Brain pericyte (primary cell): ENCODE measurements around the gene RPS19.
"Not testable (repeated sequence)": the region's sequence is repeated elsewhere in the genome, so short reads cannot be mapped to it uniquely, and the experiment has no call there.

ENCODE experiments used
- DNase-seq: peaks from one replicate; pipeline ENCODE4 v3.0.0-alpha.2; 2012; ENCODE audit warnings: low read depth, low spot score

Gene RPS19

GRCh38 chr19:41901707-41902360, 41.8 kb downstream of the RPS19 start:
- DNase-seq: no peak

DNA sequence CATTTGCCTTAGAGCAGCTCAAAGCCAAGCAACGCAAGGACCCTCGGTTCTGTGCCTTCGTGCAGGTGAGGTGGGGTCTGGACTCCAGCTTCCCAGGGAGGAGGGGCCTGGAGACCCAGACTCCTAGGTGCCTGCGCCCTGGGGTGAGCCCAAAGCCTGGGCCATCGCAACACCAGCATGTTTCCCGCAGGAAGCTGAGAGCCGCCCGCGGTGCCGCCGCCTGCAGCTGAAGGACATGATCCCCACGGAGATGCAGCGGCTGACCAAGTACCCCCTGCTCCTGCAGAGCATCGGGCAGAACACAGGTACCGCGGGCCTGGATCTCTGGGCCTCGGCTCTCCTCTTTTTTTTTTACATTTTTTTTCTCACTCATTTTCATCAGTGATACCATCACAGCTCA, 42.5 kb downstream of the RPS19 start:
- DNase-seq: no peak

- DNase-seq: no peak
These were observed 43.3 kb downstream of the RPS19 start for GRCh38 chr19:41903193-41903953.

DNA sequence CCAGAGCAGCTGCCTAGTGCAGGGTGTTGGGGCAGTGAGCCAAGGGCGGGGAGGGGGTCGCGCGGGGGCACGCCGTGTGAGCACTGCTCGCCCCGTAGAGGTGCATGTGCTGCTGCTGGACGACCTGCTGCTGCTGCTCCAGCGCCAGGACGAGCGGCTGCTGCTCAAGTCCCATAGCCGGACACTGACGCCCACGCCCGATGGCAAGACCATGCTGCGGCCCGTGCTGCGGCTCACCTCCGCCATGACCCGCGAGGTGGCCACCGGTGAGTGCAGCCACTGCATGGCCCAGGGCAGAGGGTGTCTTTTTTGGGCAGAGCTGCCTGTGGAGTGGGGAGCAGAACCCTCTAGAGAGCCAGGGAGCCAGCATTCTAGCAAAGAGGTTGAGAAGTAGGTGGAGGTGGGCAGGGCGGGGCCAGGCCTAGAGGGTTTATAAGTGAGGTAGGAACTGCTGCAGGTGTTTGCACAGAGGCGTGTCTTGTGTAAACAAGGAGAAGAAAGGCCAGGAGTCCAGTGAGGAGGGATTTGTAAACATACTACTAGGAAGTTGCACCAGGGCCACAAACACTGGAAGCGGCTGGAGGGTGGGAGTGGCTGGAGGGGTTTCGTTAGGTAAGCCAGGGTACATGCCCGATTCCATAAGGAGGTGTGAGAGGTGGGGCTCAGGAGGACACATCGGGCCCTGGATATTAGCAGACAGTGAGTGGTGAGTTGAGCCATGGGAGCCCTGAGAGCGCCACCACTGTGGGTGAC, 44.2 kb downstream of the RPS19 start:
- no peak for DNase-seq

DNA sequence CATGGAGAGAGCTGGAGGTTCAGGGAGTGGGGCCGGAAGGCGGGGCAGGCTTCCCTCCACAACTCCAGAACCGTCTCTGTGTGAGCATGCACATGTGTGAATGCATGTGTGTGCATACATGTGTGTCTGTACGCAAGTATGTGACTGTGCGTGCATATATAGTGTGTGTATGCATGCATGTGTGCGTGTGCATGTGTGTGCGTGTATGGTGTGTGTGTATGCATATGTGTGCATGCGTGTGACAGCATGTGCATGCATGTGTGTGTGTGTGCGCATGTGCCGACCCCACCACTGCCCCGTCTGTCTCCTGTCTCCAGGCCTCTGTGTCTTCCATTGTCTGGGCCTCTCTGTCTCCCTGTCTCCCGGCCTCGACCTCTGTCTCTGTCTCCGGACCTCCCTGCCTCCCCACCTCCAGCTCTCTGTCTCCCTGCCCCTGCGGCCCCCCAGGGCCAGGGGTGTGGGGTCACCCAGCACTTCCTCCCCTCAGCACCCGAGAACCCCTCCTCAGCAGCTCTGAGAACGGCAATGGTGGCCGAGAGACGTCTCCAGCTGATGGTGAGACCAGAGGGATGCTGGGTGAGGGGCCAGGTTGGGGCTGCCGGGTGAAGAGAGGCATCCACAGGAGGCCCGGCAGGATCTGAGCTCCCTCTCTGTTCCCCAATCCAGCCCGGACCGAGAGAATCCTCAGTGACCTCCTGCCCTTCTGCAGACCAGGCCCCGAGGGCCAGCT, 45.4 kb downstream of the RPS19 start:
- no peak for DNase-seq

DNA sequence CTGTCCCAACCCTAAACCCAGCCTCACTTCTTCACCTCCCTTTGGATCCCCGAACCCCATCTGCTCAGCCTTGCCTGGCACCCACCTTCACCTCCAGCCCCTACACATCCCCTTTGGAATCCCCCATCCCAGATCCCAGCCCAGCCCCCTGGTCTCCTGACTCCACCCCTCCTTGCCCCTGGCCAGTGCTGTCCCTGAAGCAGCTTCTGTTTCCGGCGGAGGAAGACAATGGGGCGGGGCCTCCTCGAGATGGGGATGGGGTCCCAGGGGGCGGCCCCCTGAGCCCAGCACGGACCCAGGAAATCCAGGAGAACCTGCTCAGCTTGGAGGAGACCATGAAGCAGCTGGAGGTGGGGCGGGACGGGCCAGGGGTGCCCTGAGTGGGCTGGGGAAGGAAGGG, 46.2 kb downstream of the RPS19 start:
- no peak for DNase-seq

GRCh38 chr19:41906916-41907680, 47.0 kb downstream of the RPS19 start:
- no peak for DNase-seq

DNA sequence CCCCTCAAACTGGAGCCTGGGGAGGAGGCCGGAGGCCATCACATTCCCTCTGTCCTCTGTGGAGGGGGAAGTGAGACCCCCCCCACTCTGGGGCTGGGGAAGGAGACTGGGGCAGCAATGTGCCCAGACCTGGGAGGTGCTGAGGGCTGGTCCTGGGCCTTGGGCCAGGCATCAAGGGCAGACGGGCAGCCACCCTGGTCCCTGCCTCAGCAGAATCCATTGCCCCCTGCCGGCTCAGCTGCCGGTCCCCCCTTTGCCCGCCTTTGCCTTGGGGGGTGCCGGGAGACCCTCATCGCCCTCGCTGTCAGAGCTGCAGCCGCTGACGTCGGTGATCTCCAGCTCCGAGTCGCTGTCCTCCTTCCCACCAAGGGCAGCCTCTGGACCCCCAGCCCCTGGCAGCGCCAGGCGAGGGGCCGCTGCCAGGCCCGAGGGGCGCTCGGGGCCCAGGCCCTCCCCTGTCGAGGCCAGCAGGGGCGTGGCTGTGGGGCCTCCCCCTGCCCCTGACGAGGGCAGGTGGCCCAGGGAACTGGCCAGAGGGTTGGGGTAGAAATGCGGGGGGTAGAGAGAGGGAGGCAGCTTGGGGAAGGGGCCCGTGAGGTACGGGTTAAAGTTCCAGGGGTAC, 48.0 kb downstream of the RPS19 start:
- DNase-seq: no peak

GRCh38 chr19:41908724-41909464, 48.8 kb downstream of the RPS19 start:
- no peak for DNase-seq

GRCh38 chr19:41909706-41910105, 49.7 kb downstream of the RPS19 start:
- no peak for DNase-seq

- DNase-seq: no peak
These were observed 50.4 kb downstream of the RPS19 start for GRCh38 chr19:41910240-41910991.

GRCh38 chr19:41910992-41911888, 51.2 kb downstream of the RPS19 start:
- DNase-seq: no peak

- DNase-seq: no peak
These were observed 52.1 kb downstream of the RPS19 start for GRCh38 chr19:41911889-41912731.

- no peak for DNase-seq
These were observed 53.0 kb downstream of the RPS19 start for GRCh38 chr19:41912899-41913537.

DNA sequence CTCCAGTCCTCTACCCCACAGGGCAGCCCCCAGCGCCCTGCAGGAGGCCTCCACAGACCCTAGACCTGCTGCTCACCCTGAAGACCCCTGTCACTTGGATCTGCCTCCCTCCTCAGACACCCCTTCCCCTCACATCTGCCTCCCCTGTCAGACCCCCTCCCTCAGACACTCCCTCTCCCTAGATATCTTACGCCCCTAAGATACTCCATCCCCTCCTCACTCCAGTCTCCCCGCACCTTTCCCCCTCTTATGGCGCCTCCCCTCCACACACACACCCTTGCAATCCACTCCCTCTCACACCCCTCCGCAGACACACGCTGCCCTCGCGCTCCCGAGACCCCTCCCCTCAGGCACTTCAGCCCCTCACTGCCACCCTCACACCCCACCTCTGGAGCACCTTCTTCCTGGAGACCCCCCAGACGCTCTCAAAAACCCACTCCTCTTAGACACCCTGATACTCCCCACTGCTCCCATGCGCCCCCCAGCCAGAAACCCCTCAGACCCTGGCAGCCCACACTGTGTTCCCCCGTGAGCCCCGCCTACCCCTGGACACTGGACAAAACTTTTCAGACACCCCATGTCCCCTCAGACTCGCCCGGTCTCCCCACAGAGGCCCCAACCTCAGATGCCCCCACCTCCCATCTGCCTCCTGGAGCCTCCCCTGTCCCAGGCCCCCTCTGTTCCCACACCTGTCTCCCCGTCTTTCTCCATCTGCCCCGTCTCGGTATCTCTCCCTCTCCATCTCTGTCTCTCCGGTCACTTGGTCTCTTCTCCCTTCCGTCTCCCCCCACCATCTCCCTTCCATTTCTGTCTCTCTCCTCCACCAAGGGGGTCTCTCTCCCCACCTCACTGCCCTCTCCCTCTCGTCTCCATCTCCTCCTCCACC, 53.7 kb downstream of the RPS19 start:
- no peak for DNase-seq

GRCh38 chr19:41914424-41914834, 54.4 kb downstream of the RPS19 start:
- DNase-seq: not testable (repeated sequence)
